ENCODE measurements around the gene ARHGAP22.

The ARHGAP22 gene

DNA sequence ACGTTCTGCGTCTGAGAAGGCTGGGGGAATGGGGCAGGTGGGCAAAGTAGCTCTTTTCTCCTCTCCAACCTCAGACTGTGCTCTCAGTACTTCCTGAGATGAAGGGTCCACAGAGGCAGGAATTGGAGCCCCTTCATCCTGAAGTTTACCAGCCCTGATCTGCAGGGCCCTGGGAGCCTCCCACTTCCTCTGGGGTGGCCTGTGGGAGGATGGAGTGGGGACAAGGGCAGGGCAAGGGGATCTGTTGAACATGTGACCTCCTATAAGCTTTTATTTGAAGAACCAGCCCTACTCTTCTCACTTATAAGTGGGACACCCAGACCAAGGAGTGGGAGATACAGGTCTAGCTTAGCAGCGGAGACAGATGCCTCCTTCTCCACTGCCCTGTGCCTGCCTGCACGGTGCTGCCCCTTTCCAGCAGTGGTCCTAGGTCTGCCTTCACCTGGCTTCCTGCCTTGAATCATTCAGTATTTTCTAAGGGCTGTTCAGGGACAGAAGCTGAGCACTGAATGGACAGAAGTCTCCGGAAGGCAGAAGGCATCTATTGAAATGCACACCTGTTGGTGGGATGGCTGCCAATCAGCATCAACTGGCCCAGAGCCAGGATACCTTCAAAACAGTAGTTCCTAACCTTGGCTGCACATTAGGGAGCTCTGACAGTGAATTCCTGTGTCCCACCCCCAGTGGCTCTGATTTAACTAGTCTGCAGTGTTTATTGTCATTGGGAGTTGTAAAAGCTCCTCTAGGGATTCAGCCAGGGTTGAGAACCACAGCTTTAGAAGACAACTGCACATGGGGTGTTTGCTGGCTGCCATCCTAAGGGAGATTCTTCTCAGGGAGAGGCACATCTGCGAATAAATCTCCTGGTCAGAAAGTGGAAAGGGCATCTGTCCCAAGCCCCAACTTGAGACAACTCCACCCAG is 2.7 kb upstream of the ARHGAP22 start:
- no peak for DNase-seq (ENCODE audit: low read depth)

DNA sequence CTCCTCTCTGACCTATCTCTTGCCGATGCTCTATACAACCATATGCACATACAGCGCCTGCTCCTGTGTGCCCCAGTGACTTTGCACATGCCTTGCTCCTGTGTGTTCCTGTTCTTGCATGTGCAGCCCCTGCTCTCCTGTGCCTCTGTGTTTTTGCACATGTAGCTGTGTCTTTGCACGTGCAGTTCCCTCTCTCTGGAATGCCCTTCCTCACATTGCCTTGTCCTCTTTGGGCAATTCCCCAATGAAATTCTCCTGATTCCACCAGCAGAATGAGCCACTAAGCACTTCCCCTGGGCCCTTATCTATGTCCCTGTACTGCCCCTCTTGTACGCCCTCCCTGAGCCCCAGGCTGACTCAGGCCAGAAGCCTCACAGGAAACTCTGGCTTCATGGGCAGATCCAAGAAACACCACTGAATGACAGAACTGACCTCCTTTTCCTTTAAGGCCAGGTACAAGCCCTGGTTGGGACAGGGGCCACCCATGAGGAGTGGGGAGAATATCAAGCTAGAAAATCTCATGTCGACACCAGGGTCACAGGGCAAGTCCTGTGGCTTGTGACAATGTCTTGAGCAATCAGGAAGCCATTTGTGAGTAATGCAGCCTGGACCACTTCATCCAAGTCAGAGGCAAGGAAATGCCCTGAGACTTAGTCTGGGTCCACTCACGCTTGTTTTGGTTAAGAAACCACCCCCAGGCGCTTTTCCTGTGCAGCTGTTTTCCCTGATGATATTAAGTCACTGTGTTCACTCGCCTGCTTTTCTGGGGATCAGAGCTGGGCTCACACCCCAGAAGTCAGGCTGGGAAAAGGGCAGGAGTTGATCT is 1.9 kb upstream of the ARHGAP22 start:
- DNase-seq (ENCODE audit: low read depth), result peak; percentile 96

DNA sequence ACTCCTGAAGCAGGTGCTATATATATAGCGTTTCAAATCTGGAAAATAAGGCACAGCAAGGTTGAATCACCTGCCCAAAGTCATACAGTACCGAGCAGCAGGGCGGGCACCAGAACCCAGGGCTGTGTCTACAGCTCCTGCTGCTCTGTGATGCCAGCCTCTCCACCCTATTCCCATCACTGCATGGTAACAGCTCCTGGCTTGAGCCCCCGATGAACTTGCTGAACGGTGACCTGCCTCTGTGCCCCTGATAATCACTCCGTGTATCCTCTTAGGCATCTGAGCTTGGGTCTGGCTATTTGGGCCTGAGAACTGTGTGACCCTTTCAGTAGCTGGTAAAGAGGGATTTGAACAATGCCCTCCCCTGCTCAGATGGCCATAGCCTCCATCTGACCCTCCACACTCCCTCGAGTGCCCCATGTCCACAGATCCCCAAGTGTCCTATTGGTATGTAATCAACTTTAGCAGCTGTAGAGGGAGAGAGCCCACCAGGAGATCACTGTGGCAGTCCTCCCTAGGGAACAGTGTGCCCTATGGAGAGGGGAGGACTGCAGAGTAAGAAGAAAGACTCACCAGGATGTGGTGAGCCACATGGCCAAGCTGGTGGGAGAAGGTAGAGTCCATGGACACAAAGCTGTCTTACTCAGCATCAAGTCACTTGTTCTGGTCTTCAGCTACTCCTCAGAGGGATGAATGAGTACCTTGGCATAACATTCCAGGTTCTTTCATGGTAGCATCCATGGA is 1.1 kb upstream of the ARHGAP22 start:
- no peak for DNase-seq (ENCODE audit: low read depth)

DNA sequence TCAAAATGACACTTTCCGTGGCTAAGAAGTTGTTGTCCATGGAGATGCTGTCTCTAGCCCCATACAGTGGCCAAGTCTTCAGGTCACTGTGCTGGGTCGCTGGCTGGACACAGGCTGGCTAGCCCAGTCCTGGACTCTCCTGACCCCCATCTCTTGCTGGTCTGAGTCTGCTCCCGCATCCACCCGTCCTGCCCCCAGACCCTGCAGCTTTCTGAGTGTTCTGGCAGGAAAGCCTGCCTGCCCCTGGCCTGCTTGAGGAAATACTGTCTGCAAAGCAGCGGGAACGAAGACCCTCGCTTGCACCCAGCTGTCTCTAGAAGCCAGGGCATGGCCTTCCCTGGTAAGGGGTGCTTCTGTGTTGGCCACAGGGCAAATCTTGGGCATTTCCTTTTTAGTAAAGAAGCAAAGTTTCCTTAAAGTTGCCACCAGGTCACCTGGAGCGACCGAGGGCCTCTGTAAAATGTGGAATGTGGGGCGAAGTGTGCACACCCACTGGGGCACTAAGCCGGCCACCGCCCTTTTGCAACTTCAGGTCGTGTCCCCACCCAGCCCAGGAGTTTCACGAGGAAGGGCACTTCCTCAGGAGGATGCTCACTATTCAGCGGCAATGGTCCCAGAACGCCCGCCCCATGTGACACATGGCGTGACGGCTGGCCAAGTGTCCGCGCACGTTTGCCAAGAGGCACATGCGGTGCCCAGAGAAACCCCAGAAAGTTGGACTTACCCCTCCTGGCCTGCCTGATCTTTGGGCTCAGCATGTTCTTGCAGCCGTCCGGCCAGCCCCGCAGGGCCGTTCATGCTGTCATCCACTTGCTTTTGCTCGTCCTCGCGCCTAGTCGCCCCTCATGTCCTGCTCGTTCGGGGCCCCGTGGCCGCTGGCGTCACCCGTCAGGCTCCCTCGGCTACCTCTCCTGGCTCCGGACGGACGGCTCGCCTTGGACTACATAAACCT is 558 bp downstream of the ARHGAP22 start:
- no peak for DNase-seq (ENCODE audit: low read depth)

DNA sequence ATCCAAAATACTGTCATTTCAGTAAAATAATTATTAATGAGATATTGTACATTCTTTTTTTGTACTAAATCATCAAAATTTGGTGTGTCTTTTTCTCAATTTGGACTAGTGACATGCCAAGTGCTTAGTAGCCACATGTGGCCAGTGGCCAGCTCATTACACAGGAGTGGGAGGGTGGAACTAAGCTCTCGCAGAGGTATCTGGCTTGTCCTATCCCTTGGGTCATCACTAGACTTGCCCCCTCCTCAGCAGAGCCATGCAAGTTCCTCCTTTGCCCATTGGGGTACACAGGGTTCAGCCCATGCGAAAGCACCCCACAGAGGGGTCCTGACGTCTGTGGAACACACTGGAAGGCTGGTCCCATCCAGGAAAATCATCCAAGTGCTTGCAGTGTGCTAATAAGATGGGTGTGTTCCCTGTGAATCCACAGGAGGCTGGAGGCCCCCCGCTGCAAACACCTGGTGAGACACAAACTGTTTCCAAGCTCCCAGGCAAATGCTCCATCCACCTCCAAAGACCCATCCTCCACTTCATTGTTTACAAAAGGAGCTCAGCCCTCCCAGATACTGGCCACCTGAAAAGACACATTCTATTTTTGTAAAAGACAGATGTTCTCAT is 1.3 kb downstream of the ARHGAP22 start:
- DNase-seq (ENCODE audit: low read depth), result no peak

DNA sequence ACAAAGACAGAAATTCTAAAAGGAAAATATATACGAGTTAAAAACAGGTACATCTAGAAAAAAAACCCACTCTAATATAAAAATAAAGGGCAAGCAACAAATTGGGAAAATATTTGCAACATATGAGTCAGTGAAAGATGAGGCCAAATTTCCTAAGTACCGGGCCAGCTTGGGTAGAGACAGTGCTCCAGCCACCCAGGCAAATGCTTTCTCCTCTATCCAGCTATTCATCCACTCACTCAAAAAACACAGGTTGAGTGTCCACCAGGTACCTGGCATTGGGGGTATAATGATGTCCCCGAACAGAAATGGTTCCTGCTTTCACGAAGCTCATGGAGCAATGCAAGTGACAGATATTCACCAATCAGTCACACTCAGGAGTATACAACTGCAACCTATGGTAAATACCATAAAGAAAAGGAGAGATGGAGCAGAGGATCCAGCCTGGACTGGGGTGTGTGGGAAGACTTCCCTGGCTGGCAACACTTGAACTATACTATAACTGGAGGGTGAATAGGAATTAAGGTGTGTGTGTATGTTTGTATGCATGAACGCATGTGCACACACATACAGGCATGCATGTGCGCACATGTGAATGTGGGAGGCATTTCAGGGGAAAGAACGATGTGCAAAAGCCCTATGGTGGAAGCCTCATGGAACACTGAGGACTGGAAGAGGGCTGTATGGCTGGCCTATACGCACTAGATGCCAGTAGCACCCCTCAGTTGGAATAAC is 2.3 kb downstream of the ARHGAP22 start:
- DNase-seq (ENCODE audit: low read depth), result no peak

DNA sequence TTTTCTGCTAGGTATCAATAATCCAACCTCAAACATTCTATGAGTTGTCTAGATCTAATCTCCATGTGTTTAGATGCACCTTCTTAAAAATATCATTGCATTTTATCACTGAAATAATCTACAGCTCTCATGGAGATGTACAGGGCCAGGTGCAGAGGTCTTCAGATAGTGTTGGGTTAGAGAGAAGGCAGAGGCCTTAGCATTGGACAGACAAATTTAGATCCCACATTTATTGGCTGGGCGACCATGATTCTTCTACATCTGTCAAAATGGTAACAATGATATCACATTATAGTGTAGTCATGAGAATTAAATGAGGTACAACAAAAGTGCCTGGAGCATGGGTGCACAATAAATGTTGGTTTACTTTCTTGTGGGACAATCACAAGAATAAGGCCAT is 3.1 kb downstream of the ARHGAP22 start:
- no peak for DNase-seq (ENCODE audit: low read depth)

DNA sequence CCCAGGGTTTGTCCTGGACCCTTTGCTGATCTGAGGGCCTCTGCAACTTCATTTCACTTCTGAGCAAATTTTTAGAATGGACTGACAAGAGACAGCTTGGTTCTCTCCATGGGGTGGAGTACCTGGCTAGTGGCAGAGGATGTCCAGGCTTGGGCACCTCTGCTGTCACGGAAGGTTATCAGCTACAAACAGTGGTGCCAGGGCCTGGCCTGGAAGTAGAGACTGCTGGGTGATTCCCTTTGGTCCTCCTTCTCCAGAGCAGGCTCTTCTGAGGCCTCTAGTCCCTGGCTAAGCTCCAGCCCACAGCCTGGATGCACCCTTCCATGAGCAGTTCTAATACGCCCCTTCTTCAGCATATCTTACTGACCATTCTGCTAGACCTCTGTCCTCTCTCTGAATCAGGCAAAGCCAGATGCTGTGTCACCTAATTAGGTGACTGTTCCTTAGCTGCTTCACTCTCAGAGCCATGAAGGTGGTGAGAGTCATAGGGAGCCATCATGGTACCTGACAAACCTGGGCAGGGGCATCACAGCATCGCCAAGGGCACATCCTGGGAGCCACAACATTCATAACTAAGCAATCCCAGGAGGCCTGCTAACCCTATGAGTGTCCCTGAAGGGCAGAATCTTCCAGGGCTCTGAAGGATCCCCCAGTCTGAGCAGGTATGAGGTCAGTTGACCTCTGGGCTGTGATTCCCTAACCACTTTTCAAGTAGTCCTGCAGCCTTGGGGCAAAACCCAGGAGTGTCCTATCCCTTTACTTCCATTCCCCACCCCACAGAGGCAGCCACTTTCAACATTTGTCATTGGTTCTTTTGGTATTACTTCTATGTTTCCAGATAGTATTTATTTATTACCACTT is 4.0 kb downstream of the ARHGAP22 start:
- no peak for DNase-seq (ENCODE audit: low read depth)

DNA sequence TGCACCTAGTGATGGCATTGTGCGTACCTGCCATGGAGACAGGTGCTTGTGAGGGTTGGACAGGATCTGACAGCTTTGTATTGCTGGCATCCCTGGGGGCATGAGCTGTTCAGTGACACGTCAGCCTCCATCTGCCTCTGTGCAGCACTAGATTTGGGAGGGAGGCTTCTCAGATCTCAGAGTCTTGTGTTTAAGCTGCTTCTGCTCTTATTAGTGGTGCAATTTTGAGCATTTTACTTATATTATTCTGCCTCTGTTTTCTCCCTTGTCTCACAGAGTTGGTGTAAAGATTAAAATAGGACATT is 5.1 kb downstream of the ARHGAP22 start:
- no peak for DNase-seq (ENCODE audit: low read depth)

DNA sequence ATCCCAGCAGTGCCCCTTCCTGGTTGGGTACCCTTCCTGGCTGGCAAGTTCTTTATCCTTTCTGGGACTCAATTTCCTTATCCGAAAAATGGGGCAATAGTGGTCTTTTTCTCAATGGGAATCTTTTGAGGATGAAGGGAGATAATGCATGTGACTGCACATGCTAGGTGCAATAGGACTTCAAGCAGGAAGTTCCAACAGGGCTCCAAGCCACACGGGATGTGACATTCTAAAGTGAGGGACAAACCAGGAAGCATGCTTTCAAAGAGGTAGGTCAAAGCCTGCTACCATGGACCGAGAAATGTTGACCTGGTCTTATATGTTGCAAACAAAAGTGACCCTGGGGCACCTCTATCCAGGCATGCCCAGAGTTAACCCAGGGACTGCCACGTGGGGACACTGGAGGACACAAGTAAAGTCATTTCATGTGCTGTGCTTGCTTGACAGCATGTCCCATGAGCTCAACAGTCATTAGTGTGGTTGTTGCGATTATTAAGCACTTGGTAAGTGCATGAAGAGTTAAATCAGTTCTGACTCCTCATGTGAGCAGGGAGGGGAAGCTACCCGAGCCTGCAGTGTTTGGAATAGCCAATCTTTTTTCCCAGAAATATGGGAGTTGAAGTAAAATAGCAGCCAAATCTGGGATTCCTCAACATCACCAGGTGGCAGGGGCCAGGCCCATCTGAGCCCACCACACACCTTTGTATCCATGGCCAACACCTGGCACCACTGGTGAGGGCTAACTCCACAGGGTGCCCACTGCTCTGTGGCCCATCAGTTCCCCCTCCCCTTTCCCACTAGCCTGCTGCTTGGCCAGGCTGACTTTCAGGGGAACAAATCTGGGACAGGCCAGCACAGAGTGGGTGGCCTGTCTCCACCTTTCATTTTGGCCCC is 5.7 kb downstream of the ARHGAP22 start:
- no peak for DNase-seq (ENCODE audit: low read depth)

DNA sequence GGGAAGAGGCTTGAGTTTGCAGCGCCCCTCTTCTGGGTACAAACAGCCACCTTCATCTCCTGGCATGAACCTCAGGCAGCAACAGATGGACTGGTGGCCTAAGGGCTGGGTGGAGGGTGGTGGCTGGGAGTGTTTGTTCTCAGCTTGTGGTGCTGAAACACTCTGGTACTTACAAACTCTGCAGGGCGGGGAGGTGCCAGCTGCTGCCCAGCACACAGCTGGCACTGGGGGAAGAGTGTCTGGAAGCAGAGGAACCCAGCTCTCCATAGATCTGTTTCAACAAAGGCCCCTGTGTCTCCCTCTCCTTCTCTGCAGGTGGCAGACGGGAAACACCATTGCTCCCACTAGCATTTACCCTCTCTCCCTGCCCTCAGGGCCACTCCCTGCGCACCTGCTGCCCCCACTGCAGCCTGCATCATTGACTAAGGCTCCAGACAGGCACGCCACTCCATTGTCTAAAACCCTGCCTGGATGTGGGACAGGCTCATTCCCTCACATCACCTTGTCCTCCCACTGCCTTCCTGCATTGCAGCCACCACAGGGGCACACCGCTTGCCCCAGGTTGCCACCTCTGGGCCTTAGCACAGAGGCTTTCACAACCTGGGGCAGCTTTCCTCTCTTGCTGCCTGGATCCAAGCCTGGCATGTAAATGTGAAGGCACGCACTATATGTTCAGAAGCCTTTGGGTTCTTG is 6.5 kb downstream of the ARHGAP22 start:
- DNase-seq (ENCODE audit: low read depth), result no peak

DNA sequence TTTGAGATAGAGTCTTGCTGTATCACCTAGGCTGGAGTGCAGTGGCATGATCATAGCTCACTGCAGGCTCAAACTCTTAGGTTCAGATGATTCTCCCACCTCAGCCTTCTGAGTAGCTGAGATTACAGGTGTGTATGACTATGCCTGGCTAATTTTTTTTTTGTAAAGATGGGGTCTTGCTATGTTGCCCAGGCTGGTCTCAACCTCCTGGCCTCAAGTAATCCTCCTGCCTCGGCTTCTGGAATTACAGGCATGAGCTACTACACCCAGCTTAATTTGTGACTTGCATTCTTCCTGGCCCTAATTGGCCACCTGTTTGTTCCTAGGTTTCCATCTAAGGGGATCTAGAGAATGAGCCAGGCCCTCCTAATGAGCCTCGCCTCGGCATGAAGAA is 9.3 kb downstream of the ARHGAP22 start:
- DNase-seq (ENCODE audit: low read depth), result no peak

DNA sequence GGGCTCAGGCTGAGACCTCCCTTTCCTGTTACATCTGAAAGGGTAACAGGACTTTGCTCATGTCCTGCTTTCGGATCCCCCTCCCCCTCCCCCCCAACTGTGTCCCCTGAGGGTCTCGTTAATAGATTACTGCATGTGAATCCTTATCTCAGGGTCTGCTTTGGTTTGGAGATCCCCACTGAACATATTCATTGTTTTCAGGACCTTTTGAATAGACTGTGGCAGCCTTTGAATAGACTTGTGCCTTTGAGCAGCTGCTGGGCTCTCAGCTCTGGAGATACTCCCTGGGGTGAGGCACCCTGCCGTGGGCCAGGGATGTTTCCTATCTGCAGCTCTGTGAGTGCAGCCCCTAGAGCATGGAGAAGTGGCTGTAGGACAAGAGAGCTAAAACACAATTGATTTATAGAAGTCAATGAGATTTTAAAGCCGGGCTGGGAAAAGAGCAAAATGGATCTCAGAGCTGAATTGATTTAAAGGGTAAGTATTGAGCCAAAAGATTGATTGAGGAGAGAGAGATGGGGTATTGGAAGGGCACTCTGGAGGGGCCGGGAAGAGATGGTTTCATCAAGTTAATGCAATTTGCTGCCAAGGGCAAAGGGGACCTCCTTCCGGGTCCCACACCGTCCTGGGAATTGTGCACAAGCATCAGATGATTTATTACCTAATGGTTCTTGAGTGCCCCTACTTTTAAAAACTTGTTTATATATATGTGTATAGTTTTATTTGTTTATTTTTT is 9.9 kb downstream of the ARHGAP22 start:
- DNase-seq (ENCODE audit: low read depth), result no peak

DNA sequence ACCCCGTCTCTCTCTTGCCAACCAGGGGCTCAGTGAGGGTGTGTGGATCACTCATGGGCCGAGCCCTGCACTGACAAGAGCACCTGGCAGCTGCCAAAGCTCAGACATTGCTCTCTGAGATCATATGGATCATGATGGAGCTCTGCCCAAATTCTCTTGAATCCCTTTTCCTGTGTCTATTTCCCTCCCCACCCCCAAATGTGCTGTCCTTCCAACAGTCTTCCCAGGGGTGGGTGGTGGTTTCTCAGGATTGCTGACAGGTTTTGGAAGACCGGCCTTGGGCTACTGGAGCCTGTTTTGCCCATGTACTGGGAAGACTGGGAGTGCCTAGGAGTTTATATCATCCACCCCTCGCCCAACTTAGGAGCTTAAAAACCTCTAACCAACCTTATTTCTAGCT is 10.5 kb downstream of the ARHGAP22 start:
- DNase-seq (ENCODE audit: low read depth), result no peak

DNA sequence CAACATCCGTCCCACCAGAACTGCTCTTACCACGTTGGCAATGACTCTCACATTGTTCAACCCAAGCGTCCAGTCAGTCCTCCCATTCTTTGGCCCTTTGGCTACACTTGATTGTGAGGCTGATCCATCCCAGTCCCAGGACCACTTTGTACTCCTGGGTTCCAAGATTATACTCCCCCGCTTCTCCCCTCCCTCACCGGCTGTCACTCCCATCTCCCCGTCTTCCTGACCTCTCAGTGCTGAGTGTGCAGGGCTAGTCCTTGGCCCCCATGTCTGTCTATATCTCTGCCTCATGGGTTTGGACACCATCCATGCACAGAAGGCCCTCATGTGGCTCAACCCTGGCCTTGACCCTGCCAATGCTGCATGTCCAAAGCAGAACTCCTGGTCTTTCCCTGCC is 12.5 kb downstream of the ARHGAP22 start:
- DNase-seq (ENCODE audit: low read depth), result no peak

DNA sequence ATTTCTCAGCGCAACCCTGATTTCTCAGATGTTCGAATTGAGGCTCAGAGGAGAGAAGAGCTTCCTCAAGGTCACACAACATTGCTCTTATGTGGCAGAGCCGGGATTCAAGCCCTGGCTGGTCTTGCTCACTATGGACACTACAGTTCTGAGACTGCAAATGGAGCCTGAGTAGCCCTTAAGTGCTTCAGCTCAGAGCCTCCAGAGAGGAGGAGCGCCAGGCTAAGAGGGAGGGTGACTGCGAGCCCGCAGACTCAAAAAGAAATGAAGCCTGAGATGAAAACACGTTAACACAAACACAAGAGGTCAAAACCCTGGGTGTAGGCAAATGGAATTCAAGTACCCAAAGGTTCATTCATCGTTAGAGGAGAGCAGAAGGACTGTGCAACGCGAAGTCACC is 13.9 kb downstream of the ARHGAP22 start:
- DNase-seq (ENCODE audit: low read depth), result no peak

DNA sequence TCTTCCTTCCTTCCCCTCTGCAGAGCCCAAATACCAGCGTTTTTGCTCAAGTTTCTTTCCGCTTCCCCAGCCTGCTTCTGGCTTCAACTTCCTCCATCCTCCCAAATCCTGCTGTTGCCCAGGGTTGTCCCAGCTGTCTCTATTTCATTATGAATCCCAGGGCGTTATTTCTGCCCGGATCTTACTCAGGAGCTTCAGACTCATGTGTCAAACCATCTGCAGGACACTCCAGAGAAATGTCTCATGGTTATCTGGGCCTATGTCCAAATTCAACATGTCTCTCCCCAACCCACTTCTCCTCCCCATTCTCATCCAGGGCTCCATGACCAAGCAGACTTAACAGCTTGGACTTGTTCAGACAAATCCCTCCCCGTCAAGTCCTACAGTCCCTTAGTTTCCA is 15.6 kb downstream of the ARHGAP22 start:
- peak; percentile 78 for DNase-seq (ENCODE audit: low read depth)

All from GM04504 (cell line).